ENCODE measurements around the gene MMP28.
A peak's percentile ranks its signal among the peaks of the same experiment; 100 is the strongest.

MMP28 gene

DNA sequence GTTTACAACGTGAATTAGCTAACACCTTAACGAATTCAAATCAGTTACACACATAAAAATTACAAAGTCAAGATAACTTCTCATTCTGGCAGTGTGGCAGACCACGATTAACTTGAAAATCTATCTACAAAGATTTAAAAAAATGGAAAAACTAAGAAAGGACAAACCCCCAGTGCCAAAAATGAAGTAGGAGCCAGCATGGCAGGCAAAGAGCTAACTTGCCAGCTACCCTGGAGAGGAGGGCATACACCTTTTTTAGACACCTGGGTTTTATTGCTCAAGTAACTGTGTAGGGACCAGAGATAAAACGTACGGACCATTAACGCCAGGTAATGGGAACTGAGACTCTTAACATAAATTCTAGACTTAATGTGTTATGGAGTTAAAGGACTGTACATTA, 16.3 kb upstream of the MMP28 start:
- peak overlapping the region; percentile 98; the same call in 1 of the 2 replicates for H3K9ac ChIP-seq (ENCODE audit: low read depth, low read length)
- peaks cover 15% of the 10 kb centered on the region for H3K4me1 ChIP-seq (ENCODE audit: insufficient read depth, low read length)
- H3K27ac ChIP-seq (ENCODE audit: low read length) = peak overlapping the region; percentile 15
- peaks cover 45% of the 10 kb centered on the region for H3K36me3 ChIP-seq (ENCODE audit: insufficient read depth, low read depth, low read length)
- no peaks in the 10 kb centered on the region for H3K27me3 ChIP-seq (ENCODE audit: insufficient read depth, low read length)
- H3K4me3 ChIP-seq (ENCODE audit: low read length) = peak overlapping the region; percentile 97
- no peaks in the 10 kb centered on the region for H3K9me3 ChIP-seq (ENCODE audit: insufficient read depth, low read depth, low read length)

DNA sequence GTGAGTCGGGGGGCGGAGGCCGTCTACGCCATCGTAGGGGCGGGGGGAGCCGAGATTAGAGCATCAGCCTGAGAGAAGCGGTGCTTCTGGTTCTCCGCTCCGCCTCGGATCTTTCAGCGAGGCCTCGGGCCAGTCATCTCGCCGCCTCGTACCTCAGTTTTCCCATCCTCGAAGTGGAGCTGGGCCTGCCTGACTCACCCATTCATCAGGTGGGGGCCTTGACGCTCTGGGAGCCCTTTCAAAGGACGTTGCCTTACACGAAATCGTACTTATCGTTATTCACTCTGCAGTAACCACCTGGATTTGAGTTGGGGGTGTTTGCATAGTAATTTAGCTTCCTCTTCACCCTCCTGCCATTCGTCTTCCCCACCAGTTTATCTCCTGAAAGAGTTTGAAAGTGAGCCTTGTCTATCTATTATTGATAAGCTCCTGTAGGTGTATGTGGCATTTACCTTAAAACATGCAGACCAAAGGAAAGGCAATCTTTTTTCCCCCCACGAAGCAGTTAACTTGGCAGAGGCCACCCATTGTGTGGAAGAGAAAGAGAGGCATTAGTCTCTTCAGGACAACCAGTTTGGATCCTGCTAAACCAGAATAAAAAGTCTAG, 14.5 kb upstream of the MMP28 start:
- H3K4me3 ChIP-seq (ENCODE audit: low read length) = peak overlapping the region; percentile 97
- no peaks in the 10 kb centered on the region for H3K9me3 ChIP-seq (ENCODE audit: insufficient read depth, low read depth, low read length)
- peak overlapping the region; percentile 98 for H3K9ac ChIP-seq (ENCODE audit: low read depth, low read length)
- H3K36me3 ChIP-seq (ENCODE audit: insufficient read depth, low read depth, low read length) = peaks cover 28% of the 10 kb centered on the region
- H3K27me3 ChIP-seq (ENCODE audit: insufficient read depth, low read length) = no peaks in the 10 kb centered on the region
- peak overlapping the region; percentile 68 for H3K27ac ChIP-seq (ENCODE audit: low read length)
- peaks cover 15% of the 10 kb centered on the region for H3K4me1 ChIP-seq (ENCODE audit: insufficient read depth, low read length)

DNA sequence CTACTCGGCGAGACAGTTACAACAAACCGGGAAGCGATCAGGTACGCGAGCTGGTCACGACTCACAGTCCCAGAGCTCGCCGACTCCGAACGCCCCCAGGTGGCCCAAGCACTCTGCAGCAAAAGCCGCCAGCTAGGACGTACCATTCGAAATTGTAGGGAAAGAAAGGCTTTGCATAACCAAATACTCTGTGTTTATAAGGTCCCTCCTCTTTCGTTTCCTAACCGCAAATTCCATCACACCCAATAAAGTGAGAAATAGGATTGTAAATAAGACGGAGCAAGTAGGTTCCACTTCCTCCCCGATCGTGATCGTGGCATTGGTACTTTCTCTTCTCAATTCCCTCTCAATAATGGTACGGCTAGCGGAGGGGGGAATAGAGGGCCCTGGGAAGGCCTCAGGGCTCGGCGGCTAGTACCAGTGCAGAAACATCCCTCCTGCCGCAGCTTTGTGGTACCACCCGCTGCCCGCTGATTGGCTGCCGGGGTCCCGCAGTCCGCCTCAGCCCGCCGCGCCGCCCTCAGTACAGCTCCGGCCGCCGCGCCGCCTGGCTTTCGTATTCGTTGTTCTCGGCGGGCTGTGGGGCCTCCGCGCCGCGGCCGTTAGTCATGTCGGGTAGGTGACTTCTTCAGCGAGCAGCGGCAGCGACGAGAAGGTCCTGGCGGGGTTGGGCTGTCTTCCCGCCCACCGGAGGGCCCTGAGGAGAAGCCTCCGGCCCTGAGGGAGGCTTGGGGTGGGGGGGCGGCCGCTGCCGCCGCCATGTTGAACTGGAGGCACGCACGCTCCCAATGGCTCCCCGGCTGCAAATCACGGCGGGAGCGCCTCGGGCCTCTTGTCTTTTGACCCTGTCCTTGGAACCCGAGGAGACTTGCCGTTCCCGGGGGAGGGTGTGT, 13.8 kb upstream of the MMP28 start, which contains the start of gene TAF15:
TSS of gene TAF15 (plus strand) at position 523 of the 893 bp plus-strand sequence. CDS start at position 609, 86 bp downstream.
- Histone ChIP-seq H3K27ac (ENCODE audit: low read length) (peak within 1 kb of the TSS; percentile 68), H3K4me3 (ENCODE audit: low read length) (peak within 1 kb of the TSS; percentile 97), H3K4me1 (ENCODE audit: insufficient read depth, low read length) (peaks cover 15% of the 10 kb centered on the region), H3K36me3 (ENCODE audit: insufficient read depth, low read depth, low read length) (peaks cover 27% of the 10 kb centered on the region), H3K9me3 (ENCODE audit: insufficient read depth, low read depth, low read length) (no peaks in the 10 kb centered on the region), H3K9ac (ENCODE audit: low read depth, low read length) (peak within 1 kb of the TSS; percentile 98), H3K27me3 (ENCODE audit: insufficient read depth, low read length) (no peaks in the 10 kb centered on the region)

DNA sequence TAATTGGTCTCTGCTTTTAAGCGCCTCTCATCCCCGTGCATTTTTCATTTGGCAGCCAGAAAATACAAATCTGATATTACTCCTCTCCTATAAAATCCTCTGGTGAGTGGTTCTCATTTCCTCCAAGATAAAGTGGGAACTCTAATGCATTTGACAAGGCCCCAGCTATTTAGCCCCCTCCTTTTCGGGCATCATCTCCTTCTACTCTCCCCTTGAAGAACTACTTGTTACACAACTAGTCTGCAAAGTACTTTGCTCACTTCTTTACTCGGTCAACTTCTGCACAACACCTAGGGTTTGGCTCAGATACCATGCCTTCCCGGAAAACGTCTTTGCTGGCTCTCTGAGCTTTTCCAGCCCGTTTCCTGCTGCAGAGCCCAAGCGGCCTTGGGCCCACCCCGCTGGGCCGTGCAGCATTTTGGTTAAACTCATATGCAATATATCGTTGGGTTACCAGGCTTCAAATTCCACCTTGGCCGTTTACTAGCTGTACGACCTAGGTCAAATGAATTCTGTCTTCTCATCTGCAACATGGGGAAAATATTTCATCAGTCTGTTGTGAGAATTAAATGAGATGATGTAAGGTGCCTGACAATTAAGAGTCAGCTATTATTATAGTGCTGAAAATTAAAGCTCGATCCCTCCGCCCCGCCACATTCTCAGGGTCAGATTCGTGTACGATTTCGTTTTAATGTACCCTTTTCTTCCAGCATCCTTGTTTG, 13.0 kb upstream of the MMP28 start:
- Histone ChIP-seq H3K36me3 (ENCODE audit: insufficient read depth, low read depth, low read length) (peaks cover 22% of the 10 kb centered on the region), H3K9ac (ENCODE audit: low read depth, low read length) (peak overlapping the region; percentile 98; the same call in 1 of the 2 replicates), H3K4me1 (ENCODE audit: insufficient read depth, low read length) (peaks cover 15% of the 10 kb centered on the region), H3K9me3 (ENCODE audit: insufficient read depth, low read depth, low read length) (no peaks in the 10 kb centered on the region), H3K27ac (ENCODE audit: low read length) (peak overlapping the region; percentile 64), H3K27me3 (ENCODE audit: insufficient read depth, low read length) (no peaks in the 10 kb centered on the region), H3K4me3 (ENCODE audit: low read length) (peak overlapping the region; percentile 97)

DNA sequence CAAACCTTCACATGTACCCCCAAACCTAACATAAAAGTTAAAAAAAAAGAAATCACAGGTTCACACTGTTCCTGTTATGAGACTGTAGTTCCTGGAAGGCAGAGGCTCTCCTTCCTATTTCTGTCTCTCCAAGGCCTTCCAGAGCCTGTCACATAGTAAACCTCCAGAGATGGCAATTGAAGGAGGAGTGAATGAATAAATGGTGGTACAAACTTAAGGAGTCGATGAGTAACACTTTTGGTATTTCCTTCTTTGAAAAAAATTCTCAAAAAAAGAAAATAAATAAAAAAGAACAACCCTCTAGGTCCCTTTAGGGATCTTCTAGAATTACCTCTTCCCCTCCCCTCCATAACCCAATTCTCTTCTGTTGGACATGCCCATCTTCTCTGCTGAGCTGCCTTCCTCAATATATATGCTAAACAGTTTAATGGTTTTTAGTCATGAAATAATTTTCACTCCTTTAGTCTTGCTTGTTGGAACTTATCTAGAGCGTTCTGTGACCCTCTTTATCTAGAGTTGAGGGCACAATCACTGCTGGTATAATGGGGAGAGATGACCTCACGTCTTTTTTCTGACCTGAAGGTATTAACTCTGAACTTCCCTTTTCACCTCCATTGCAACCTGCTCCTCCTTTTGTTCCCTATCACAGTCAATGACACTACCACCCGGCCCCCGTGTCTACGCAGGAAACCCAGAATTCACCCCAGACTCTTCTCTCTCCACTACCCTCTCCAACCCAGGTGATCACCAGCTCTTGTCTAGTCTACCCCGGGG, 12.1 kb upstream of the MMP28 start:
- no peak overlapping the region for H3K27ac ChIP-seq (ENCODE audit: low read length)
- H3K4me1 ChIP-seq (ENCODE audit: insufficient read depth, low read length) = peaks cover 15% of the 10 kb centered on the region
- H3K27me3 ChIP-seq (ENCODE audit: insufficient read depth, low read length) = no peaks in the 10 kb centered on the region
- H3K4me3 ChIP-seq (ENCODE audit: low read length) = no peak overlapping the region
- no peak overlapping the region for H3K9ac ChIP-seq (ENCODE audit: low read depth, low read length)
- H3K9me3 ChIP-seq (ENCODE audit: insufficient read depth, low read depth, low read length) = no peaks in the 10 kb centered on the region
- peaks cover 14% of the 10 kb centered on the region for H3K36me3 ChIP-seq (ENCODE audit: insufficient read depth, low read depth, low read length)

DNA sequence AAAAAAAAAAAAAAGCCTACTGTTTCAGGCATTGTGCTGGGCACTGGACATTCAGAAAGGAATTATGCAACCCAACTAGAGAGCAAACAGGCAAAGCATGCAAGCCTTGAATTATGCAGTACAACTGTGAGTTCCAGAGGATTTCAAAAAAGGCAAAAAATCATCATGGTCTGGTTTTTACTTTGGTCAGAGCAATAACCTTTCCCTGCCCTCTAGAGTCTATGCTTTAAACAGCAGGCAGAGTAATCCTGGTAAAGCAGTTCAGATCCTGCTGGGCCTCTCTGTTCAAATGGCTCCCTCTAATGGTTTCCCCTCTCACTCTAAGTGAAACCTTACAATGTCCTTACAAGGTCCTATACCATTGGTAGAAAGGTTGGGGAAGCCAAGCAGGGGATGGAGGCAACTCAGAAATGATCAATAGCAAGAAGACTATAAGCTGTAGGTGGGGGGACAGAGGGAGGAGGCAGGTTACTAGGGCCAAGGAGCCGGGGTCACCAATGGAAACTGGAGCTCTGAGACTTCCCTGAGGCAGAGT, 9.3 kb upstream of the MMP28 start:
- H3K27ac ChIP-seq (ENCODE audit: low read length) = no peak overlapping the region
- no peak overlapping the region for H3K4me3 ChIP-seq (ENCODE audit: low read length)
- no peaks in the 10 kb centered on the region for H3K36me3 ChIP-seq (ENCODE audit: insufficient read depth, low read depth, low read length)
- peaks cover 8% of the 10 kb centered on the region; the same call in 1 of the 2 replicates for H3K27me3 ChIP-seq (ENCODE audit: insufficient read depth, low read length)
- H3K9ac ChIP-seq (ENCODE audit: low read depth, low read length) = no peak overlapping the region
- H3K4me1 ChIP-seq (ENCODE audit: insufficient read depth, low read length) = peaks cover 6% of the 10 kb centered on the region; the same call in 1 of the 2 replicates
- H3K9me3 ChIP-seq (ENCODE audit: insufficient read depth, low read depth, low read length) = no peaks in the 10 kb centered on the region

DNA sequence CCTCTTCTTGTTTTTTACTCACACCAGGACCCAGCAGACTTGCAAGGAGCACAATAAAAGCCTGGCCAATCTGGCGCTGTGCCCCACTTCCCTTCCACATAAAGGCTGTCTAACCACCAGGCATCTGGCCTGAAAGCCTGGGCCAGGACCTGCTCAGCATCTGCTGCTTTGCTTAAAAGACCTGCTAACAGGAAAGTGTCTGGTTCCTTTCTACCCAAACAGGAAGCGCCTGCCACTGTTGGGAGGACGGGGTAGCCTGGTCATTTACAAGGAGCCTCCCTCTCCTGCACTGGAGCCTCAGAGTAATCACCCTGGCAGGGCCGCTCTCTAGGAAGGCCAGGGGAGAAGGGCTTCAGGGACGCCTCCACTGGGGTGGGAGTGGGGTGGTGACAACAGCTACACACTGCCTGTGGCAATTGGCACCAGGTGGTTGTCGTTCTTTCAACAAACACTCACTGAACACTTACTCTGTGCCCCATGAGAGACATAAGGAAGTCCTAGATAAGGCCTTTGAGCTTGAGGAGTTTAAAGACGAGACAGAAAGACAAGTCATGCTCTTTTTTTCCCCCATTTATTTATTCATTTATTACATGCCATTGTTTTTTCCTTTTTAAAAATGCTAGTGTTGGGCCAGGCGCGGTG, 6.3 kb upstream of the MMP28 start:
- H3K4me1 ChIP-seq (ENCODE audit: insufficient read depth, low read length) = no peaks in the 10 kb centered on the region
- no peak overlapping the region for H3K4me3 ChIP-seq (ENCODE audit: low read length)
- H3K36me3 ChIP-seq (ENCODE audit: insufficient read depth, low read depth, low read length) = no peaks in the 10 kb centered on the region
- no peak overlapping the region for H3K27ac ChIP-seq (ENCODE audit: low read length)
- H3K27me3 ChIP-seq (ENCODE audit: insufficient read depth, low read length) = peaks cover 36% of the 10 kb centered on the region
- no peaks in the 10 kb centered on the region for H3K9me3 ChIP-seq (ENCODE audit: insufficient read depth, low read depth, low read length)
- no peak overlapping the region for H3K9ac ChIP-seq (ENCODE audit: low read depth, low read length)

DNA sequence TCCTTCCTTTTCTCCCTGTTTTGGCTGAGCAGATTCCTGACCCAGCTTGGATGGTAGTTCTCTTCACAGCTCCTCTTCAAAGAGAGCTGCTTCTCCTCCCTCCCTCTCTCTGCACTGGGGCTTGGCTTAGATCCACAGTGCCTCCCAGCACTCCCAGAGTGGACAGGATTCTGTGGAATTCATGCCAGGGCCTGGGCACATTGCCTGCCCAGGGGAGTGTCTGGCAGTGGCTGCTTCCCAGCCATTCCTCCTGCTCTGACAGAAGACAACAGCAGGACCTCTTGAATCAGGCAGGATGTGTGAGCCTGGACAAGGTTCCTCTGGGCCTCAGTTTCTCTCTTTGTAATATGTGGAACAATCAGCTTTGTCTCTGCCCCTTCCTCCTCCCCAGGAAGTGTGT, 4.5 kb upstream of the MMP28 start:
- Histone ChIP-seq H3K27ac (ENCODE audit: low read length) (no peak overlapping the region), H3K4me3 (ENCODE audit: low read length) (no peak overlapping the region), H3K36me3 (ENCODE audit: insufficient read depth, low read depth, low read length) (no peaks in the 10 kb centered on the region), H3K9me3 (ENCODE audit: insufficient read depth, low read depth, low read length) (no peaks in the 10 kb centered on the region), H3K4me1 (ENCODE audit: insufficient read depth, low read length) (no peaks in the 10 kb centered on the region), H3K9ac (ENCODE audit: low read depth, low read length) (no peak overlapping the region), H3K27me3 (ENCODE audit: insufficient read depth, low read length) (peaks cover 53% of the 10 kb centered on the region)

DNA sequence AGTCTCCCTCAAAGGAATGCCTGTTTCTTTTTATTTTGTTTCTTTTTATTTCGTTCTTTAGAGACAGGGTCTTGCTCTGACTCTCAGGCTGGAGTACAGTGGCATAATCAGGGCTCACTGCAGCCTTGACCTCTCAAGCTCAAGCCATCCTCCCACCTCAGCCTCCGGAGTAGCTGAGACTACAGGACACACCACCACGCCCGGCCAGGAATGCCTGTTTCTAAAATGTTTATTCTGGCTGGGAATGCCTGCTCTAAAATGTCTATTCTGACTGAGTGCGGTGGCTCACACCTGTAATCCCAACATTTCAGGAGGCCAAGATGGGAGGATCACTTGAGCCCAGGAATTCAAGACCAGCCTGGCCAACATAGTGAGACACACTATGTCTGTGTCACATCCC, 2.5 kb upstream of the MMP28 start:
- Histone ChIP-seq H3K27ac (ENCODE audit: low read length) (no peak overlapping the region), H3K4me3 (ENCODE audit: low read length) (no peak overlapping the region), H3K27me3 (ENCODE audit: insufficient read depth, low read length) (peaks cover 74% of the 10 kb centered on the region), H3K36me3 (ENCODE audit: insufficient read depth, low read depth, low read length) (no peaks in the 10 kb centered on the region), H3K9me3 (ENCODE audit: insufficient read depth, low read depth, low read length) (no peaks in the 10 kb centered on the region), H3K4me1 (ENCODE audit: insufficient read depth, low read length) (no peaks in the 10 kb centered on the region), H3K9ac (ENCODE audit: low read depth, low read length) (no peak overlapping the region)

DNA sequence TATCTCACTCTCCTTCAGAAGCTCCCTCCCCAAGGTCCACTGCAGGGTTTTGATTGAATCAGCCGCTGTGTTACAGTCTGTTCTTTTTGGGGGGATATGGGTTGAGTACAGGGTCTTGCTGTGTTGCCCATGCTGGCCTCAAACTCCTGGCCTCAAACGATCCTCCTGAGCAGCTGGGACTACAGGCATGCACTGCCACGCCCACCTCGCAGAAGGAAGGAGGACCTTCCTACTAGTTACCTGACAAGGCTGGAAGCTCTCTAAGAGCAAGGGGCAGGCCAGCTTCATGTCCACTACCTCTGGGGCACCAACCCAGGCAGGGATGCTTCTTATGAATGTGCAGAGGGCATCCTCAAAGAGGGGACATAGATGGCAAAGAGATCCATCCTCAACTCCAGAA, 1.9 kb upstream of the MMP28 start:
- Histone ChIP-seq H3K27ac (ENCODE audit: low read length) (no peak overlapping the region), H3K4me3 (ENCODE audit: low read length) (no peak overlapping the region), H3K36me3 (ENCODE audit: insufficient read depth, low read depth, low read length) (no peaks in the 10 kb centered on the region), H3K9ac (ENCODE audit: low read depth, low read length) (no peak overlapping the region), H3K27me3 (ENCODE audit: insufficient read depth, low read length) (peaks cover 79% of the 10 kb centered on the region), H3K9me3 (ENCODE audit: insufficient read depth, low read depth, low read length) (no peaks in the 10 kb centered on the region), H3K4me1 (ENCODE audit: insufficient read depth, low read length) (no peaks in the 10 kb centered on the region)

Measured in iPS-20b (cell line).